A549 (cell line): ENCODE results near the gene CDCA7L. TPM values are rescaled to one million over a fixed set of nuclear protein-coding genes. Genes with fewer than 3 reads are reported as not detected.
"Not testable (repeated sequence)": the region's sequence is repeated elsewhere in the genome, so short reads cannot be mapped to it uniquely, and the experiment has no call there.

Experiments used
- ATAC-seq, 2 experiments: fragments of 200-7000 bp in 1 of 2; fragments of >200 bp in 1 of 2; cut with Nextera tagmentation in 1 of 2; cut with Tn5 transposase in 1 of 2; 3 replicates each; pipeline versions ENCODE4 v1.8.0 to v1.9.1; 2018 to 2020; ENCODE audit warnings: mild to moderate bottlenecking in 1 of 2, moderate library complexity in 1 of 2
- CTCF ChIA-PET: fragments of 300-600 bp; sonication (Branson Sonifier 250); formaldehyde crosslinking; extraction: SDS; loops from one replicate; lab custom pipeline; 2021; ENCODE audit warnings: antibody characterized with exemption, inconsistent platforms; lab: Yijun Ruan, JAX
- POLR2A ChIA-PET: fragments of 350-600 bp; formaldehyde crosslinking; extraction: SDS; loops from one replicate; lab custom pipeline; 2021; ENCODE audit warnings: antibody characterized with exemption, inconsistent platforms; lab: Yijun Ruan, JAX
- DNase-seq, 2 experiments: peaks; one replicate each; pipeline versions ENCODE4 v3.0.0 to v3.0.0-alpha.2; 2011 to 2016; ENCODE audit warnings: low read depth in 1 of 2, low spot score in 1 of 2
- FAIRE-seq: peaks from 2 replicates; lab custom pipeline; 2011; peaks lifted over from hg19 to GRCh38; lab: Jason Lieb, UNC
- H3K27ac ChIP-seq, 2 experiments: fragments of >200 bp; sonication (Bioruptor Twin); formaldehyde crosslinking; 3 replicates each; pipeline ENCODE4 v1.5.1; 2016 to 2017
- H3K4me1 ChIP-seq: fragments of >200 bp; sonication (Bioruptor Twin); formaldehyde crosslinking; 3 replicates; pipeline ENCODE4 v1.6.1; 2016
- H3K4me2 ChIP-seq: fragments of >200 bp; sonication (Bioruptor Twin); formaldehyde crosslinking; 3 replicates; pipeline ENCODE4 v1.6.1; 2016
- H3K4me3 ChIP-seq: fragments of >200 bp; sonication (Bioruptor Twin); formaldehyde crosslinking; 3 replicates; pipeline ENCODE4 v1.5.1; 2016
- H3K9me3 ChIP-seq: fragments of >200 bp; sonication (Bioruptor Twin); formaldehyde crosslinking; 3 replicates; pipeline ENCODE4 v1.6.1; 2016
- CBX8 ChIP-seq: fragments of 200-600 bp; sonication (generic); IDR thresholded peaks from 2 replicates; pipeline ENCODE4 v1.6.1; 2016
- EHMT2 ChIP-seq: fragments of 200-600 bp; sonication (generic); IDR thresholded peaks from 2 replicates; pipeline ENCODE4 v1.6.1; 2016; ENCODE audit warnings: antibody characterized with exemption, low read depth, mild to moderate bottlenecking, moderate library complexity
- EP300 ChIP-seq, 2 experiments: fragments of >200 bp; sonication (Bioruptor Twin); formaldehyde crosslinking; IDR thresholded peaks; 2 replicates in 1 of 2; 3 replicates in 1 of 2; pipeline ENCODE4 v1.6.1; 2016 to 2017
- ESRRA ChIP-seq: fragments of 150-350 bp; IDR thresholded peaks from 2 replicates; pipeline ENCODE4 v1.6.1; 2014; ENCODE audit warnings: mild to moderate bottlenecking, low read length, borderline replicate concordance
- FOXS1 ChIP-seq: fragments of 250-450 bp; sonication (Bioruptor Pico); IDR thresholded peaks from 2 replicates; pipeline ENCODE4 v1.5.0; 2020; ENCODE audit warnings: mild to moderate bottlenecking, moderate library complexity
- GATA3 ChIP-seq: IDR thresholded peaks from 2 replicates; pipeline ENCODE4 v1.6.1; 2012; ENCODE audit warnings: borderline replicate concordance
- HDAC2 ChIP-seq: fragments of 200-600 bp; sonication (generic); IDR thresholded peaks from 2 replicates; pipeline ENCODE4 v1.6.1; 2016
- HOXA7 ChIP-seq: fragments of 250-450 bp; sonication (Bioruptor Pico); IDR thresholded peaks from 2 replicates; pipeline ENCODE4 v1.5.0; 2020; ENCODE audit warnings: mild to moderate bottlenecking, moderate library complexity
- HOXB13 ChIP-seq: fragments of 250-450 bp; sonication (Bioruptor Pico); IDR thresholded peaks from 2 replicates; pipeline ENCODE4 v1.5.0; 2020; ENCODE audit warnings: low read depth, mild to moderate bottlenecking, moderate library complexity
- JUN ChIP-seq, 2 experiments: fragments of >200 bp; sonication (Bioruptor Twin); formaldehyde crosslinking; IDR thresholded peaks; 2 replicates in 1 of 2; 3 replicates in 1 of 2; pipeline ENCODE4 v1.6.1; 2016 to 2017
- JUNB ChIP-seq: fragments of >200 bp; sonication (Bioruptor Twin); formaldehyde crosslinking; IDR thresholded peaks from 2 replicates; pipeline ENCODE4 v1.6.1; 2016
- KDM1A ChIP-seq: fragments of 200-600 bp; sonication (generic); IDR thresholded peaks from 2 replicates; pipeline ENCODE4 v1.6.1; 2016; ENCODE audit warnings: low read depth, mild to moderate bottlenecking
- MAFK ChIP-seq: fragments of 450-650 bp; IDR thresholded peaks from 2 replicates; pipeline ENCODE4 v1.6.1; 2014; ENCODE audit not compliant: partially characterized antibody
- MAZ ChIP-seq: fragments of 150-350 bp; IDR thresholded peaks from 2 replicates; pipeline ENCODE4 v1.6.1; 2014; ENCODE audit warnings: antibody characterized with exemption, low read depth, low read length, borderline replicate concordance
- NFE2L2 ChIP-seq: fragments of 150-350 bp; conservative IDR thresholded peaks from 2 replicates; pipeline ENCODE4 v1.6.1; 2014; ENCODE audit warnings: low read length
- NPAS2 ChIP-seq: fragments of 250-450 bp; sonication (Bioruptor Pico); IDR thresholded peaks from 2 replicates; pipeline ENCODE4 v1.8.0; 2022; ENCODE audit warnings: mild to moderate bottlenecking, moderate library complexity, borderline replicate concordance
- PHF8 ChIP-seq: fragments of 200-600 bp; sonication (generic); IDR thresholded peaks from 2 replicates; pipeline ENCODE4 v1.6.1; 2016; ENCODE audit warnings: low read depth, mild to moderate bottlenecking, antibody characterized with exemption, moderate library complexity, borderline replicate concordance
- POLR2AphosphoS2 ChIP-seq: conservative IDR thresholded peaks from 2 replicates; pipeline ENCODE4 v1.6.1; 2012; ENCODE audit warnings: low read length, improper control_type of control experiment, inconsistent platforms
- SREBF2 ChIP-seq: fragments of 450-650 bp; IDR thresholded peaks from 2 replicates; pipeline ENCODE4 v1.6.1; 2014; ENCODE audit warnings: mild to moderate bottlenecking, moderate library complexity
- TFCP2L1 ChIP-seq: fragments of 250-450 bp; sonication (Bioruptor Pico); IDR thresholded peaks from 2 replicates; pipeline ENCODE4 v1.5.0; 2021; ENCODE audit warnings: mild to moderate bottlenecking
- ZC3H11A ChIP-seq: fragments of 450-650 bp; IDR thresholded peaks from 2 replicates; pipeline ENCODE4 v1.6.1; 2014; ENCODE audit warnings: antibody characterized with exemption, mild to moderate bottlenecking
- ZFP36 ChIP-seq: fragments of 450-650 bp; IDR thresholded peaks from 2 replicates; pipeline ENCODE4 v1.6.1; 2014; ENCODE audit warnings: borderline replicate concordance; ENCODE audit not compliant: partially characterized antibody
- ZSCAN20 ChIP-seq: fragments of 250-450 bp; sonication (Bioruptor Pico); IDR thresholded peaks from 2 replicates; pipeline ENCODE4 v1.8.0; 2022; ENCODE audit warnings: mild to moderate bottlenecking, moderate library complexity
- WGBS: methylation state at CpG from one replicate; pipeline ENCODE4 v1.1.6; 2017; ENCODE audit errors: missing lambda C conversion rate; 5-methylcytosine and 5-hydroxymethylcytosine counted together
- polyA plus RNA-seq, 4 experiments: library from polyadenylated mRNA; depleted of rRNA in 3 of 4; stranded (reverse); fragments of >200 nt; fragmentation: RNase III in 1 of 4; extraction: RNeasy Plus Mini Kit Qiagen cat#74134 plus additional on column Dnase treatment in 1 of 4; gene quantifications; 2 replicates in 3 of 4; 3 replicates in 1 of 4; pipeline ENCODE4 v1.2.3, GENCODE V29; 2011 to 2017
- TF ChIP-seq, protein P1 (sequence below): fragments of >200 bp; sonication (Bioruptor Twin); formaldehyde crosslinking; IDR thresholded peaks from 3 replicates; pipeline ENCODE4 v1.6.1; 2016
- TF ChIP-seq, protein P2 (sequence below): IDR thresholded peaks from 2 replicates; pipeline ENCODE4 v1.6.1; 2012
- TF ChIP-seq, protein P3 (sequence below): fragments of >200 bp; sonication (Bioruptor Twin); formaldehyde crosslinking; IDR thresholded peaks from 2 replicates; pipeline ENCODE4 v1.6.1; 2016
- TF ChIP-seq, protein P4 (sequence below): fragments of 450-650 bp; IDR thresholded peaks from 2 replicates; pipeline ENCODE4 v1.6.1; 2014; ENCODE audit warnings: antibody characterized with exemption
- TF ChIP-seq, protein P5 (sequence below): IDR thresholded peaks from 2 replicates; pipeline ENCODE4 v1.6.1; 2012
- TF ChIP-seq, protein P6 (sequence below): fragments of 250-450 bp; sonication (Bioruptor Pico); IDR thresholded peaks from 2 replicates; pipeline ENCODE4 v1.5.0; 2021; ENCODE audit warnings: mild to moderate bottlenecking, moderate library complexity, borderline replicate concordance

The CDCA7L gene
- polyA plus RNA-seq, 2 of the 4 experiments (the other 2 are of a cell fraction) = 20.8 to 27.8 TPM

DNA sequence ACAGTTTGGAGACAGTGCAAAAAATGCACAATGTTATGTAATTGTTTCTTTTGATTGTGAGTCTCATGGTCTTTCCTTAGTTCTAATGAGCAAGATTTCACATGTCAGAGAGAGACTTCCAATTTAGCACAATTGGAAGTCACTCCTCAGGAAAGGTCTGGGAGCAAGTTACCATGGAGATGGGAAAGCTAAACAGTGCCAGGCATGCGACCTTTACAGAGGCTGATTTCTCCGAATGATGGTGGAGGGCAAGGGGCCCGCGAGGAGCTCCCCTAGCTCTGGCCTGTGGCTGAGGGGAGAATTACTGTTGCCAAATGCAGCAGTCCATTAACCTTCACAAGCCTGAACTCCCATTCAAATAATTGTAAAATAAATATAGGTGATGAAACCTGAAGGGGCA lies 59.3 kb downstream of the CDCA7L start:
- no peak for FAIRE-seq
- H3K4me1 ChIP-seq = no peaks in the 10 kb centered on the region
- ChIA-PET POLR2A (no interaction called here), CTCF (no interaction called here)
- no peak overlapping the region for H3K4me2 ChIP-seq
- no peak overlapping the region for H3K4me3 ChIP-seq
- no peak for TF ChIP-seq CBX8
- TF ChIP-seq POLR2AphosphoS2 = no peak
- no peak for TF ChIP-seq EP300 (IDR thresholded peaks at IDR 0.05)
- TF ChIP-seq HOXA7 (CRISPR knock-in tag) = no peak
- TF ChIP-seq SREBF2 = no peak
- TF ChIP-seq ZC3H11A = no peak
- no peak for TF ChIP-seq ZFP36
- no peak for TF ChIP-seq EHMT2
- TF ChIP-seq GATA3 = no peak
- TF ChIP-seq, protein P1, sequence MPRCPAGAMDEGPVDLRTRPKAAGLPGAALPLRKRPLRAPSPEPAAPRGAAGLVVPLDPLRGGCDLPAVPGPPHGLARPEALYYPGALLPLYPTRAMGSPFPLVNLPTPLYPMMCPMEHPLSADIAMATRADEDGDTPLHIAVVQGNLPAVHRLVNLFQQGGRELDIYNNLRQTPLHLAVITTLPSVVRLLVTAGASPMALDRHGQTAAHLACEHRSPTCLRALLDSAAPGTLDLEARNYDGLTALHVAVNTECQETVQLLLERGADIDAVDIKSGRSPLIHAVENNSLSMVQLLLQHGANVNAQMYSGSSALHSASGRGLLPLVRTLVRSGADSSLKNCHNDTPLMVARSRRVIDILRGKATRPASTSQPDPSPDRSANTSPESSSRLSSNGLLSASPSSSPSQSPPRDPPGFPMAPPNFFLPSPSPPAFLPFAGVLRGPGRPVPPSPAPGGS = no peak
- TF ChIP-seq, protein P2, sequence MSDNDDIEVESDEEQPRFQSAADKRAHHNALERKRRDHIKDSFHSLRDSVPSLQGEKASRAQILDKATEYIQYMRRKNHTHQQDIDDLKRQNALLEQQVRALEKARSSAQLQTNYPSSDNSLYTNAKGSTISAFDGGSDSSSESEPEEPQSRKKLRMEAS = no peak
- WGBS = 76% methylated on average over 4 of the region's 4 CpGs
- no peak for DNase-seq
- H3K9me3 ChIP-seq = no peaks in the 10 kb centered on the region
- no peak for ATAC-seq
- no peak overlapping the region for H3K27ac ChIP-seq

DNA sequence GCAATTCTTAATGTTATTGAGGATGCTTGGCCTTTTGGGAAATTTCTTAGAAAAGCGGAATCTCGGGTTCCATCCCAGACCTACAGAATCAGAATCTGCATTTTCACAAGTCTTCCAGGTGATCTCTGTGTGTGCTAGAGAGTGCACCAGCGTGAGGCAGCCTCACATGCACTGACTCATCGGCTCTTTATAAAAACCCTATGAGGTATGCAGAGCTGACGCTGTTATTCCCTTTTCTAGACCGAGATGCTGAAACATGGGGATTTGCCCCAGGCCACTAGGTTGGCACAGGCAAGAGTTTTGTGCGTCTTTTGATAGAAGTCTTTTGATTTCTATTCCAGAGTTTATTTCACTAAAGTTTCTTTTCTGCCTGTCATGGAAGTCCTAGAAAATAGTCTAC lies 61.2 kb downstream of the CDCA7L start:
- Histone ChIP-seq H3K27ac (no peak overlapping the region), H3K4me1 (no peaks in the 10 kb centered on the region), H3K4me2 (no peak overlapping the region), H3K9me3 (no peaks in the 10 kb centered on the region), H3K4me3 (no peak overlapping the region)
- ATAC-seq (no peak), DNase-seq (no peak), FAIRE-seq (no peak)
- WGBS = 63% methylated on average over 7 of the region's 7 CpGs
- CTCF ChIA-PET = no interaction called here
- TF ChIP-seq, protein P3, sequence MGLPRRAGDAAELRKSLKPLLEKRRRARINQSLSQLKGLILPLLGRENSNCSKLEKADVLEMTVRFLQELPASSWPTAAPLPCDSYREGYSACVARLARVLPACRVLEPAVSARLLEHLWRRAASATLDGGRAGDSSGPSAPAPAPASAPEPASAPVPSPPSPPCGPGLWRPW = no peak
- no peak for TF ChIP-seq JUNB
- TF ChIP-seq, protein P2 = no peak
- TF ChIP-seq, protein P4, sequence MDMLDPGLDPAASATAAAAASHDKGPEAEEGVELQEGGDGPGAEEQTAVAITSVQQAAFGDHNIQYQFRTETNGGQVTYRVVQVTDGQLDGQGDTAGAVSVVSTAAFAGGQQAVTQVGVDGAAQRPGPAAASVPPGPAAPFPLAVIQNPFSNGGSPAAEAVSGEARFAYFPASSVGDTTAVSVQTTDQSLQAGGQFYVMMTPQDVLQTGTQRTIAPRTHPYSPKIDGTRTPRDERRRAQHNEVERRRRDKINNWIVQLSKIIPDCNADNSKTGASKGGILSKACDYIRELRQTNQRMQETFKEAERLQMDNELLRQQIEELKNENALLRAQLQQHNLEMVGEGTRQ = no peak
- no peak for TF ChIP-seq CBX8
- no peak for TF ChIP-seq FOXS1 (CRISPR knock-in tag)
- TF ChIP-seq HDAC2 = no peak
- TF ChIP-seq KDM1A = no peak
- TF ChIP-seq HOXB13 = no peak
- TF ChIP-seq JUN (IDR thresholded peaks at IDR 0.05) = no peak
- TF ChIP-seq MAFK = no peak
- TF ChIP-seq TFCP2L1 (CRISPR knock-in tag) = no peak
- no peak for TF ChIP-seq ESRRA
- TF ChIP-seq, protein P5, sequence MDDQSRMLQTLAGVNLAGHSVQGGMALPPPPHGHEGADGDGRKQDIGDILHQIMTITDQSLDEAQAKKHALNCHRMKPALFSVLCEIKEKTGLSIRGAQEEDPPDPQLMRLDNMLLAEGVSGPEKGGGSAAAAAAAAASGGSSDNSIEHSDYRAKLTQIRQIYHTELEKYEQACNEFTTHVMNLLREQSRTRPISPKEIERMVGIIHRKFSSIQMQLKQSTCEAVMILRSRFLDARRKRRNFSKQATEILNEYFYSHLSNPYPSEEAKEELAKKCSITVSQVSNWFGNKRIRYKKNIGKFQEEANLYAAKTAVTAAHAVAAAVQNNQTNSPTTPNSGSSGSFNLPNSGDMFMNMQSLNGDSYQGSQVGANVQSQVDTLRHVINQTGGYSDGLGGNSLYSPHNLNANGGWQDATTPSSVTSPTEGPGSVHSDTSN = no peak
- no peak for TF ChIP-seq MAZ
- TF ChIP-seq ZSCAN20 = no peak
- TF ChIP-seq, protein P6, sequence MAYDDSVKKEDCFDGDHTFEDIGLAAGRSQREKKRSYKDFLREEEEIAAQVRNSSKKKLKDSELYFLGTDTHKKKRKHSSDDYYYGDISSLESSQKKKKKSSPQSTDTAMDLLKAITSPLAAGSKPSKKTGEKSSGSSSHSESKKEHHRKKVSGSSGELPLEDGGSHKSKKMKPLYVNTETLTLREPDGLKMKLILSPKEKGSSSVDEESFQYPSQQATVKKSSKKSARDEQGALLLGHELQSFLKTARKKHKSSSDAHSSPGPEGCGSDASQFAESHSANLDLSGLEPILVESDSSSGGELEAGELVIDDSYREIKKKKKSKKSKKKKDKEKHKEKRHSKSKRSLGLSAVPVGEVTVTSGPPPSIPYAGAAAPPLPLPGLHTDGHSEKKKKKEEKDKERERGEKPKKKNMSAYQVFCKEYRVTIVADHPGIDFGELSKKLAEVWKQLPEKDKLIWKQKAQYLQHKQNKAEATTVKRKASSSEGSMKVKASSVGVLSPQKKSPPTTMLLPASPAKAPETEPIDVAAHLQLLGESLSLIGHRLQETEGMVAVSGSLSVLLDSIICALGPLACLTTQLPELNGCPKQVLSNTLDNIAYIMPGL = no peak
- TF ChIP-seq PHF8 = no peak
- TF ChIP-seq NFE2L2 = no peak
- no peak for TF ChIP-seq NPAS2 (CRISPR knock-in tag)
- POLR2A ChIA-PET = no interaction called here

DNA sequence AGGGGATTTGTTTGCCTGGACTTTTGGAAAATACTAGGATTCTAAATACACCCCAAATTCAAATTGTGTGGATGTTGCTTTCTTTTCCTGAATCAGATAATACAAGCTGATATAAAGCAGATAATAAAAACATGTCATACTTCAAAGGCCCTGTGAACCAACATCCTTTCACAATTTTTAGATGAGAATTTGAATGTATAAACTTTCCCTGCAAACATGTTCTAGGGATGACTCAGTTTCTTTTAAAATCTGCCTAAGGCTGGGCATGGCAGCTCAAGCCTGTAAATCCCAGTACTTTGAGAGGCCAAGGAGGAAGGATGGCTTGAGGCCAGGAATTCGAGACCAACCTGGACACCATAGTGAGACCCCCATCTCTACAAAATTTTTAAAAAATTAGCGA lies 62.2 kb downstream of the CDCA7L start:
- H3K4me3 ChIP-seq, POLR2A ChIA-PET, H3K4me2 ChIP-seq, ATAC-seq, H3K9me3 ChIP-seq, H3K4me1 ChIP-seq, FAIRE-seq, H3K27ac ChIP-seq, DNase-seq: not testable (repeated sequence)
- WGBS = 17% methylated on average over 2 of the region's 2 CpGs
- CTCF ChIA-PET = interaction anchor here (1.1 kb wide), 1 partner anchor 61 kb away, joined by 4 read pairs; no protein-coding TSS in a partner anchor
